H1 (cell line): ENCODE measurements around the gene TOPORS. TPM values are rescaled to one million over a fixed set of nuclear protein-coding genes. Genes with fewer than 3 reads are reported as not detected.

ENCODE experiments used
- CTCF ChIA-PET: fragments of 300-600 bp; sonication (Branson Sonifier 250); formaldehyde crosslinking; loops from one replicate; lab custom pipeline; 2021; ENCODE audit not compliant: partially characterized antibody; lab: Charles Lee
- POLR2A ChIA-PET: fragments of 300-600 bp; sonication (Branson Sonifier 250); formaldehyde crosslinking; loops from one replicate; lab custom pipeline; 2021; ENCODE audit warnings: inconsistent platforms; ENCODE audit not compliant: partially characterized antibody; lab: Charles Lee
- DNase-seq, 2 experiments: peaks; one replicate each; pipeline versions ENCODE4 v3.0.0 to v3.0.0-alpha.2; 2010 to 2022; ENCODE audit warnings: low spot score in 2 of 2, low read depth in 1 of 2, mixed read lengths in 1 of 2
- FAIRE-seq: peaks from 2 replicates; lab custom pipeline; 2011; peaks lifted over from hg19 to GRCh38; lab: Jason Lieb, UNC
- H2AFZ ChIP-seq: 2 replicates; pipeline ENCODE4 v1.8.1; 2012; ENCODE audit warnings: low read length, inconsistent platforms
- H2AK5ac ChIP-seq: 2 replicates; pipeline ENCODE4 v1.6.1; 2013; ENCODE audit warnings: low read depth, low read length
- H2BK120ac ChIP-seq: replicated peaks from 2 replicates; pipeline ENCODE3; 2013; ENCODE audit warnings: low read depth, low read length, inconsistent platforms
- H2BK12ac ChIP-seq: 2 replicates; pipeline ENCODE4 v1.6.1; 2013; ENCODE audit warnings: low read depth, low read length
- H2BK15ac ChIP-seq: 2 replicates; pipeline ENCODE4 v1.6.1; 2013; ENCODE audit warnings: low read length
- H2BK20ac ChIP-seq: 2 replicates; pipeline ENCODE4 v1.6.1; 2013; ENCODE audit warnings: low read length
- H2BK5ac ChIP-seq: 2 replicates; pipeline ENCODE4 v1.6.1; 2013; ENCODE audit warnings: low read depth, low read length
- H3K14ac ChIP-seq: 2 replicates; pipeline ENCODE4 v1.6.1; 2013; ENCODE audit warnings: inconsistent platforms; ENCODE audit not compliant: insufficient read length
- H3K18ac ChIP-seq: 2 replicates; pipeline ENCODE4 v1.6.1; 2013; ENCODE audit warnings: low read length; ENCODE audit errors: extremely low read depth
- H3K23ac ChIP-seq: 2 replicates; pipeline ENCODE4 v1.6.1; 2013; ENCODE audit warnings: inconsistent platforms; ENCODE audit not compliant: insufficient read length
- H3K23me2 ChIP-seq: 2 replicates; pipeline ENCODE4 v1.6.1; 2013; ENCODE audit warnings: low read depth, low read length
- H3K27ac ChIP-seq: 2 replicates; pipeline ENCODE4 v1.6.1; 2011; ENCODE audit warnings: low read depth, low read length, inconsistent platforms
- H3K27me3 ChIP-seq, 4 experiments: replicated peaks in 1 of 4; 1 replicate in 1 of 4; 2 replicates in 3 of 4; pipeline versions ENCODE4 v1.6.1 to v1.8.1; 2011 to 2013; ENCODE audit warnings: low read length in 3 of 4, mild to moderate bottlenecking in 3 of 4, inconsistent platforms in 2 of 4, mixed read lengths in 2 of 4, moderate library complexity in 1 of 4; ENCODE audit not compliant: control insufficient read depth in 3 of 4, insufficient read depth in 3 of 4; ENCODE audit errors: extremely low read depth in 1 of 4
- H3K36me3 ChIP-seq, 4 experiments: 2 replicates each; pipeline versions ENCODE4 v1.6.1 to v1.8.1; 2011 to 2013; ENCODE audit warnings: mild to moderate bottlenecking in 4 of 4, low read length in 3 of 4, moderate library complexity in 2 of 4, control low read depth in 1 of 4, inconsistent platforms in 1 of 4; ENCODE audit not compliant: insufficient read depth in 4 of 4, control insufficient read depth in 2 of 4
- H3K4ac ChIP-seq: replicated peaks from 2 replicates; pipeline ENCODE3; 2013; ENCODE audit warnings: low read length, low read depth, mixed read lengths, inconsistent platforms; ENCODE audit not compliant: insufficient read length
- H3K4me1 ChIP-seq, 4 experiments: replicated peaks in 1 of 4; 1 replicate in 1 of 4; 2 replicates in 3 of 4; pipeline versions ENCODE4 v1.6.1 to v1.8.1; 2011 to 2013; ENCODE audit warnings: low read length in 3 of 4, inconsistent platforms in 2 of 4, mixed read lengths in 1 of 4; ENCODE audit not compliant: insufficient read depth in 4 of 4, control insufficient read depth in 3 of 4
- H3K4me2 ChIP-seq, 2 experiments: 2 replicates each; pipeline versions ENCODE4 v1.6.1 to v1.8.1; 2011 to 2013; ENCODE audit warnings: low read depth in 2 of 2, low read length in 2 of 2, control low read depth in 1 of 2, inconsistent platforms in 1 of 2, mild to moderate bottlenecking in 1 of 2; ENCODE audit not compliant: insufficient read depth in 1 of 2
- H3K4me3 ChIP-seq, 4 experiments: fragments of 200-600, 300-600 bp in 1 of 4; sonication (generic), shearing (Covaris generic), sonication (Bioruptor Twin) in 1 of 4; 2 replicates each; pipeline versions ENCODE4 v1.5.1 to v1.8.1; 2011 to 2016; ENCODE audit warnings: low read length in 4 of 4, low read depth in 3 of 4, control low read depth in 2 of 4, inconsistent platforms in 2 of 4, mild to moderate bottlenecking in 2 of 4, mixed read lengths in 1 of 4, moderate library complexity in 1 of 4; ENCODE audit not compliant: insufficient read depth in 2 of 4; ENCODE audit errors: extremely low read depth in 1 of 4
- H3K56ac ChIP-seq: replicated peaks from 2 replicates; pipeline ENCODE3; 2013; ENCODE audit warnings: low read depth, mild to moderate bottlenecking, mixed read lengths, low read length, inconsistent platforms; ENCODE audit not compliant: insufficient read length
- H3K79me1 ChIP-seq: 2 replicates; pipeline ENCODE4 v1.6.1; 2013; ENCODE audit warnings: low read depth, low read length, control low read depth
- H3K79me2 ChIP-seq, 2 experiments: 2 replicates each; pipeline versions ENCODE4 v1.6.1 to v1.8.1; 2012 to 2013; ENCODE audit warnings: low read length in 2 of 2, mild to moderate bottlenecking in 2 of 2, inconsistent platforms in 1 of 2; ENCODE audit not compliant: insufficient read depth in 2 of 2, control insufficient read depth in 1 of 2
- H3K9ac ChIP-seq, 4 experiments: replicated peaks in 1 of 4; 1 replicate in 1 of 4; 2 replicates in 3 of 4; pipeline versions ENCODE4 v1.6.1 to v1.8.1; 2011 to 2013; ENCODE audit warnings: low read depth in 3 of 4, low read length in 3 of 4, control low read depth in 2 of 4, mild to moderate bottlenecking in 2 of 4, moderate library complexity in 2 of 4, inconsistent platforms in 1 of 4; ENCODE audit errors: extremely low read depth in 1 of 4
- H3K9me3 ChIP-seq, 2 experiments: 2 replicates each; pipeline versions ENCODE4 v1.6.1 to v1.8.1; 2012 to 2013; ENCODE audit warnings: mild to moderate bottlenecking in 2 of 2, moderate library complexity in 2 of 2, control low read depth in 1 of 2, inconsistent platforms in 1 of 2, low read depth in 1 of 2, low read length in 1 of 2, mixed read lengths in 1 of 2; ENCODE audit not compliant: insufficient read depth in 2 of 2
- H4K20me1 ChIP-seq, 2 experiments: replicated peaks in 1 of 2; 2 replicates each; pipeline versions ENCODE3 to v1.8.1; 2011 to 2013; ENCODE audit warnings: inconsistent platforms in 2 of 2, low read length in 2 of 2, mild to moderate bottlenecking in 1 of 2; ENCODE audit not compliant: insufficient read depth in 2 of 2, control insufficient read depth in 1 of 2
- H4K5ac ChIP-seq: 2 replicates; pipeline ENCODE4 v1.6.1; 2013; ENCODE audit warnings: low read length, low read depth, mixed read lengths, inconsistent platforms; ENCODE audit not compliant: insufficient read length
- H4K8ac ChIP-seq: 2 replicates; pipeline ENCODE4 v1.8.0; 2013; ENCODE audit warnings: mild to moderate bottlenecking, moderate library complexity, low read length, inconsistent platforms; ENCODE audit not compliant: insufficient read depth; ENCODE audit errors: extremely low read depth
- H4K91ac ChIP-seq: replicated peaks from 2 replicates; pipeline ENCODE3; 2013; ENCODE audit warnings: low read length, mixed read lengths, inconsistent platforms; ENCODE audit not compliant: insufficient read length
- BRCA1 ChIP-seq: IDR thresholded peaks from 2 replicates; pipeline ENCODE4 v1.6.1; 2012; ENCODE audit warnings: low read depth, low read length, improper control_type of control experiment
- POU5F1 ChIP-seq: IDR thresholded peaks from 2 replicates; pipeline ENCODE4 v1.6.1; 2011; ENCODE audit warnings: low read depth, mild to moderate bottlenecking, low read length, moderate library complexity
- SUZ12 ChIP-seq: fragments of 200-600 bp; sonication (generic); IDR thresholded peaks from 2 replicates; pipeline ENCODE4 v1.6.1; 2012; ENCODE audit warnings: mild to moderate bottlenecking, inconsistent platforms, low read length, moderate library complexity, mixed read lengths
- TAF7 ChIP-seq: optimal IDR thresholded peaks from 2 replicates; pipeline ENCODE3; 2011; ENCODE audit warnings: low read depth, mild to moderate bottlenecking, inconsistent platforms, low read length, moderate library complexity, borderline replicate concordance
- USF2 ChIP-seq: IDR thresholded peaks from 2 replicates; pipeline ENCODE4 v1.6.1; 2011; ENCODE audit warnings: low read length, improper control_type of control experiment
- WGBS, 2 experiments: shearing (Covaris generic) in 1 of 2; methylation state at CpG; one replicate each; pipeline versions ENCODE4 v1.1.6 to v1.1.7; 2013 to 2015; ENCODE audit warnings: low lambda C conversion rate in 2 of 2, mixed read lengths in 2 of 2, inconsistent platforms in 1 of 2, low coverage in 1 of 2, missing lambda C conversion rate in 1 of 2; ENCODE audit not compliant: insufficient replicate concordance in 2 of 2, insufficient coverage in 1 of 2, insufficient read length in 1 of 2; ENCODE audit errors: extremely low coverage in 1 of 2, missing lambda C conversion rate in 1 of 2; 5-methylcytosine and 5-hydroxymethylcytosine counted together
- polyA plus RNA-seq, 7 experiments: library from polyadenylated mRNA; depleted of rRNA in 3 of 7; stranded (reverse) in 5 of 7; unstranded in 2 of 7; fragments of >200 nt in 5 of 7; fragments of 200-250 nt in 2 of 7; gene quantifications; 1 replicate in 5 of 7; 2 replicates in 1 of 7; 4 replicates in 1 of 7; pipeline versions ENCODE4 v1.2.1 to v1.2.3, GENCODE V29; 2011 to 2013; ENCODE audit warnings: missing spikeins in 2 of 7, mixed read lengths in 2 of 7
- total RNA-seq: library from RNA; stranded (reverse); fragmentation: NEBNext Ultra II Directional; extraction: Animal tissue kit (Norgen Biotek cat#: 25700); gene quantifications from 2 replicates; pipeline ENCODE4 v1.2.1, GENCODE V29; 2021

Gene TOPORS
- total and polyA plus RNA-seq, 2 of the 8 experiments (the other 6 are each of a cell fraction or from before 2014, with no cell fraction given), result 10.3 to 30.7 TPM

- FAIRE-seq, result no peak
- Histone ChIP-seq H4K91ac (no peak overlapping the region), H3K79me2 (0 out of 4 replicates have a peak, but pooled peaks cover 0 to 13% of the 10 kb centered on the region in 2 experiments), H3K27me3 (no peaks in the 10 kb centered on the region), H3K9me3 (peaks cover under 1 to 2% of the 10 kb centered on the region in 2 experiments; a peak in 2 of 4 replicates), H4K8ac (no peak overlapping the region), H2AFZ (peak overlapping the region; percentile 80), H3K79me1 (no peaks in the 10 kb centered on the region; the same call in 1 of the 2 replicates), H3K36me3 (peaks cover 0 to 2% (median 0%) of the 10 kb centered on the region in 4 experiments; a peak in 2 of 8 replicates), H3K9ac (peak overlapping the region in 3 of 4 experiments; percentile 75 to 79 (median 77); a peak in 6 of 7 replicates), H3K18ac (no peak overlapping the region; the same call in 1 of the 2 replicates), H3K4me3 (peak overlapping the region; percentile 67 to 90 (median 82)), H3K23ac (no peak overlapping the region), H2BK12ac (no peak overlapping the region), H3K23me2 (peaks cover 4% of the 10 kb centered on the region; the same call in 1 of the 2 replicates), H2AK5ac (no peak overlapping the region), H2BK15ac (no peak overlapping the region), H2BK5ac (peak overlapping the region; percentile 17; the same call in 1 of the 2 replicates), H4K5ac (no peak overlapping the region), H2BK120ac (no peak overlapping the region), H3K4ac (no peak overlapping the region), H3K4me2 (peak overlapping the region; percentile 78 to 83), H3K27ac (peak overlapping the region; percentile 53), H3K56ac (no peak overlapping the region), H2BK20ac (no peak overlapping the region), H3K4me1 (peaks cover 0 to 5% (median 2%) of the 10 kb centered on the region in 4 experiments; a peak in 3 of 7 replicates), H3K14ac (no peak overlapping the region), H4K20me1 (no peaks in the 10 kb centered on the region)
- ChIA-PET CTCF (interaction anchor here (0.7 to 3.3 kb wide), 26 partner anchors 9 to 536 kb away, joined by 3 to 59 read pairs (median 6); partner anchors contain the start of gene ACO1), POLR2A (interaction anchor here (0.5 to 2.4 kb wide), 15 partner anchors 10 to 1773 kb away, joined by 3 to 10 read pairs (median 3); partner anchors contain the start of genes DNAJA1, NDUFB6, SMIM27 and TOPORS)
- no peak for DNase-seq
- WGBS, 2 experiments, result 11% methylated on average over 4 of the region's 4 CpGs; no CpG with 5 or more reads in 1 of the 2 experiments
- no peak for TF ChIP-seq SUZ12
- TF ChIP-seq BRCA1, result no peak
- TF ChIP-seq POU5F1, result no peak
- TF ChIP-seq TAF7, result no peak
- no peak for TF ChIP-seq USF2
Measured at GRCh38 chr9:32525709-32526030, 26.7 kb downstream of the TOPORS start.
